Esophagus muscularis mucosa (tissue), 4 donors: ENCODE measurements around the gene PXYLP1. TPM values are rescaled to one million over a fixed set of nuclear protein-coding genes. Genes with fewer than 3 reads are reported as not detected.
"Not testable (repeated sequence)": the region's sequence is repeated elsewhere in the genome, so short reads cannot be mapped to it uniquely, and the experiment has no call there.

Source experiments
- DNase-seq: peaks from one replicate; pipeline ENCODE4 v3.0.0-alpha.2; 2017; ENCODE audit errors: extremely low spot score
- H3K27ac ChIP-seq, 4 donors: fragments of 200-600 bp; sonication (generic); replicated peaks in 1 of 4; 1 replicate in 3 of 4; 2 replicates in 1 of 4; pipeline ENCODE4 v1.5.1; 2016 to 2019; ENCODE audit warnings: mild to moderate bottlenecking in 1 of 4
- H3K27me3 ChIP-seq, 4 donors: fragments of 200-600 bp; sonication (generic); one replicate each; pipeline versions ENCODE4 v1.5.1 to v1.6.0; 2016 to 2019
- H3K36me3 ChIP-seq, 4 donors: fragments of 200-600 bp; sonication (generic); one replicate each; pipeline ENCODE4 v1.5.1; 2016 to 2019
- H3K4me1 ChIP-seq, 4 donors: fragments of 200-600 bp; sonication (generic); one replicate each; pipeline ENCODE4 v1.5.1; 2016 to 2019
- H3K4me3 ChIP-seq, 4 donors: fragments of 200-600 bp; sonication (generic); 1 replicate in 2 of 4; 2 replicates in 2 of 4; pipeline ENCODE4 v1.5.1; 2016 to 2019; ENCODE audit warnings: mild to moderate bottlenecking in 4 of 4, moderate library complexity in 1 of 4
- H3K9me3 ChIP-seq, 4 donors: fragments of 200-600 bp; sonication (generic); 1 replicate in 3 of 4; 2 replicates in 1 of 4; pipeline ENCODE4 v1.5.1; 2016 to 2019
- CTCF ChIP-seq, 3 experiments: fragments of 200-600 bp in 2 of 3; fragments of 450-650 bp in 1 of 3; sonication (generic) in 2 of 3; IDR thresholded peaks; one replicate each; pipeline ENCODE4 v1.5.1; 2017 to 2019; ENCODE audit warnings: antibody characterized with exemption in 3 of 3, mild to moderate bottlenecking in 2 of 3, moderate library complexity in 1 of 3
- EP300 ChIP-seq: sonication (generic); formaldehyde crosslinking; IDR thresholded peaks from one replicate; pipeline ENCODE4 v1.6.1; 2017; ENCODE audit warnings: antibody characterized with exemption
- POLR2A ChIP-seq: fragments of 450-650 bp; IDR thresholded peaks from one replicate; pipeline ENCODE4 v1.6.1; 2017; ENCODE audit warnings: antibody characterized with exemption, moderate library complexity, mild to moderate bottlenecking, low read depth
- POLR2AphosphoS5 ChIP-seq, 2 donors: sonication (generic); formaldehyde crosslinking; IDR thresholded peaks; one replicate each; pipeline ENCODE4 v1.6.1; 2017; ENCODE audit warnings: antibody characterized with exemption in 2 of 2
- WGBS: methylation state at CpG from one replicate; pipeline ENCODE4 v1.1.5; 2018; 5-methylcytosine and 5-hydroxymethylcytosine counted together
- intact Hi-C: fragments of 100-400 bp; cut with DNase I; formaldehyde crosslinking; loops from one replicate; pipeline ENCODE4 v1.15.1; 2023
- total RNA-seq, 4 donors: library from RNA; depleted of rRNA; stranded (reverse); fragments of >200 nt; gene quantifications; one replicate each; pipeline versions ENCODE4 v1.1.0 to v1.2.1, GENCODE V29; 2016

The PXYLP1 gene
- total RNA-seq, 4 donors from 2014 or later: 4.5 to 12.5 (median 9.4) TPM

GRCh38 chr3:141311496-141312353 lies 80.1 kb downstream of the PXYLP1 start:
- WGBS: 9% methylated on average over 29 of the region's 43 CpGs
- Histone ChIP-seq H3K27me3 (no peaks in the 10 kb centered on the region), H3K4me3 (peak overlapping the region; percentile 65 to 73 (median 70)), H3K9me3 (no peaks in the 10 kb centered on the region), H3K36me3 (no peaks in the 10 kb centered on the region), H3K4me1 (peaks cover 6 to 15% (median 15%) of the 10 kb centered on the region in 4 donors), H3K27ac (peak overlapping the region; percentile 73 to 82 (median 81))
- TF ChIP-seq CTCF (IDR thresholded peaks at IDR 0.05) (peak; percentile 57 to 78 (median 71)), POLR2AphosphoS5 (IDR thresholded peaks at IDR 0.05) (peak; percentile 84 to 95), POLR2A (no peak)
- intact Hi-C loops: loop anchor here (5.0 kb wide), 1 partner anchor 46 kb away; no protein-coding TSS in a partner anchor
- DNase-seq: peak; percentile 99

GRCh38 chr3:141312354-141313092 lies 80.9 kb downstream of the PXYLP1 start:
- Histone ChIP-seq H3K9me3 (no peaks in the 10 kb centered on the region), H3K27me3 (no peaks in the 10 kb centered on the region), H3K4me1 (peaks cover 6 to 15% (median 15%) of the 10 kb centered on the region in 4 donors), H3K36me3 (no peaks in the 10 kb centered on the region), H3K4me3 (peak overlapping the region; percentile 65 to 73 (median 70)), H3K27ac (peak overlapping the region; percentile 73 to 82 (median 81))
- TF ChIP-seq CTCF (IDR thresholded peaks at IDR 0.05): no peak
- no peak for TF ChIP-seq EP300
- TF ChIP-seq POLR2AphosphoS5 (IDR thresholded peaks at IDR 0.05): no peak
- TF ChIP-seq POLR2A: no peak
- no peak for DNase-seq
- WGBS: 93% methylated on average over 16 of the region's 16 CpGs
- intact Hi-C loops: loop anchor here (5.0 kb wide), 1 partner anchor 45 kb away; no protein-coding TSS in a partner anchor

GRCh38 chr3:141313093-141313683 lies 81.6 kb downstream of the PXYLP1 start:
- no peaks in the 10 kb centered on the region for H3K9me3 ChIP-seq
- WGBS: 98% methylated on average over 10 of the region's 10 CpGs
- peaks cover 6 to 15% (median 15%) of the 10 kb centered on the region in 4 donors for H3K4me1 ChIP-seq
- TF ChIP-seq EP300 (no peak), CTCF (IDR thresholded peaks at IDR 0.05) (no peak), POLR2A (no peak), POLR2AphosphoS5 (IDR thresholded peaks at IDR 0.05) (no peak)
- H3K36me3 ChIP-seq: no peaks in the 10 kb centered on the region
- H3K27ac ChIP-seq: no peak overlapping the region
- no peak for DNase-seq
- intact Hi-C loops: loop anchor here (5.0 kb wide), 1 partner anchor 44 kb away; no protein-coding TSS in a partner anchor
- no peak overlapping the region for H3K4me3 ChIP-seq
- no peaks in the 10 kb centered on the region for H3K27me3 ChIP-seq

GRCh38 chr3:141314415-141314814 lies 82.8 kb downstream of the PXYLP1 start:
- H3K27me3 ChIP-seq, H3K36me3 ChIP-seq, H3K4me3 ChIP-seq, H3K27ac ChIP-seq, H3K9me3 ChIP-seq, DNase-seq: not testable (repeated sequence)
- intact Hi-C loops: loop anchor here (5.0 kb wide), 1 partner anchor 43 kb away; no protein-coding TSS in a partner anchor
- 96% methylated on average over 4 of the region's 4 CpGs for WGBS
- peaks cover 6 to 15% (median 15%) of the 10 kb centered on the region in 4 donors for H3K4me1 ChIP-seq

- Histone ChIP-seq H3K9me3 (no peaks in the 10 kb centered on the region), H3K4me3 (no peak overlapping the region), H3K27me3 (no peaks in the 10 kb centered on the region), H3K27ac (no peak overlapping the region), H3K36me3 (no peaks in the 10 kb centered on the region), H3K4me1 (peaks cover 6 to 9% (median 8%) of the 10 kb centered on the region in 4 donors)
- TF ChIP-seq POLR2AphosphoS5 (IDR thresholded peaks at IDR 0.05): no peak
- TF ChIP-seq POLR2A: no peak
- intact Hi-C loops: no loop called here
- 96% methylated on average over 1 of the region's 1 CpG for WGBS
- no peak for DNase-seq
These were observed 85.2 kb downstream of the PXYLP1 start for GRCh38 chr3:141316851-141317250.
